ENCODE results near the gene USP36.

- TF ChIP-seq CTCF (conservative IDR thresholded peaks at IDR 0.05; ENCODE audit: low read length) (no peak), EZH2phosphoT487 (IDR thresholded peaks at IDR 0.05; ENCODE audit: borderline replicate concordance, low read depth, low read length) (no peak)
Observed at GRCh38 chr17:78779850-78780249, 60.8 kb downstream of the USP36 start.

Data from OCI-LY7 (cell line).